IMR-90 (cell line): ENCODE measurements around the gene EXT2. TPM values are rescaled to one million over a fixed set of nuclear protein-coding genes. Genes with fewer than 3 reads are reported as not detected.

Experiments used
- ATAC-seq: fragments of 200-7000 bp; cut with Tn5 transposase; 2 replicates; pipeline ENCODE4 v1.9.1; 2020; ENCODE audit warnings: low read depth, mild to moderate bottlenecking, moderate library complexity
- BruUV-seq: library from RNA; stranded (reverse); fragments of 400-500 nt; replicated peaks from 2 replicates; lab custom pipeline; 2021; lab: Mats Ljungman, UMichigan
- CTCF ChIA-PET: fragments of 300-600 bp; formaldehyde crosslinking; extraction: SDS; loops from one replicate; lab custom pipeline; 2021; ENCODE audit warnings: antibody characterized with exemption; lab: Yijun Ruan, JAX
- POLR2A ChIA-PET: fragments of 300-600 bp; sonication (Branson Sonifier 250); formaldehyde crosslinking; loops from one replicate; lab custom pipeline; 2022; ENCODE audit warnings: antibody characterized with exemption; ENCODE audit not compliant: unreplicated experiment; lab: Charles Lee
- DNase-seq: peaks from one replicate; pipeline ENCODE4 v3.0.0; 2013
- H2AFZ ChIP-seq: replicated peaks from 2 replicates; pipeline ENCODE3; 2013; ENCODE audit warnings: low read length, mild to moderate bottlenecking; ENCODE audit not compliant: poor library complexity
- H2AK5ac ChIP-seq: 2 replicates; pipeline ENCODE4 v1.6.1; 2013; ENCODE audit warnings: low read depth, low read length, inconsistent platforms
- H2AK9ac ChIP-seq: replicated peaks from 2 replicates; pipeline ENCODE3; 2013; ENCODE audit warnings: mild to moderate bottlenecking, low read depth, low read length, moderate library complexity; ENCODE audit not compliant: poor library complexity
- H2BK120ac ChIP-seq: 2 replicates; pipeline ENCODE4 v1.6.1; 2013; ENCODE audit warnings: low read depth, low read length, inconsistent platforms
- H2BK15ac ChIP-seq: 3 replicates; pipeline ENCODE4 v1.6.1; 2013; ENCODE audit warnings: low read depth, low read length, inconsistent platforms
- H2BK20ac ChIP-seq: 2 replicates; pipeline ENCODE4 v1.6.1; 2013; ENCODE audit warnings: low read depth, mild to moderate bottlenecking, inconsistent platforms, low read length, moderate library complexity
- H2BK5ac ChIP-seq: 2 replicates; pipeline ENCODE4 v1.6.1; 2013; ENCODE audit warnings: mild to moderate bottlenecking, low read depth, low read length, inconsistent platforms; ENCODE audit not compliant: poor library complexity, severe bottlenecking
- H3K14ac ChIP-seq: replicated peaks from 2 replicates; pipeline ENCODE4 v1.6.1; 2013; ENCODE audit warnings: low read depth, low read length, inconsistent platforms
- H3K18ac ChIP-seq: 2 replicates; pipeline ENCODE4 v1.6.1; 2013; ENCODE audit warnings: low read depth, low read length, control low read depth
- H3K23ac ChIP-seq: 2 replicates; pipeline ENCODE4 v1.6.1; 2013; ENCODE audit warnings: low read depth, low read length, inconsistent platforms
- H3K27ac ChIP-seq: 2 replicates; pipeline ENCODE4 v1.5.1; 2013; ENCODE audit warnings: mild to moderate bottlenecking, control low read depth, low read length; ENCODE audit not compliant: insufficient read depth
- H3K27me3 ChIP-seq: 2 replicates; pipeline ENCODE4 v1.6.1; 2013; ENCODE audit warnings: low read length; ENCODE audit not compliant: control insufficient read depth, insufficient read depth
- H3K36me3 ChIP-seq: 2 replicates; pipeline ENCODE4 v1.6.1; 2013; ENCODE audit warnings: low read length, mixed read lengths; ENCODE audit not compliant: control insufficient read depth, insufficient read depth
- H3K4ac ChIP-seq: 2 replicates; pipeline ENCODE4 v1.6.1; 2013; ENCODE audit warnings: low read depth, low read length, inconsistent platforms
- H3K4me1 ChIP-seq: 2 replicates; pipeline ENCODE4 v1.6.1; 2013; ENCODE audit warnings: low read length, mixed read lengths; ENCODE audit not compliant: control insufficient read depth, insufficient read depth
- H3K4me2 ChIP-seq: 2 replicates; pipeline ENCODE4 v1.6.1; 2013; ENCODE audit warnings: low read depth, mild to moderate bottlenecking, control low read depth, low read length, moderate library complexity
- H3K4me3 ChIP-seq: 2 replicates; pipeline ENCODE4 v1.5.1; 2013; ENCODE audit warnings: low read depth, mild to moderate bottlenecking, control low read depth, low read length, moderate library complexity; ENCODE audit not compliant: insufficient read depth
- H3K56ac ChIP-seq: 2 replicates; pipeline ENCODE4 v1.6.1; 2013; ENCODE audit warnings: low read length, inconsistent platforms; ENCODE audit not compliant: insufficient read depth; ENCODE audit errors: extremely low read depth
- H3K79me1 ChIP-seq, 2 experiments: 2 replicates each; pipeline ENCODE4 v1.6.1; 2013; ENCODE audit warnings: low read length in 2 of 2, inconsistent platforms in 1 of 2, low read depth in 1 of 2
- H3K9ac ChIP-seq: 2 replicates; pipeline ENCODE4 v1.6.1; 2013; ENCODE audit warnings: low read depth, low read length, control low read depth
- H3K9me1 ChIP-seq: 2 replicates; pipeline ENCODE4 v1.6.1; 2013; ENCODE audit warnings: low read length, inconsistent platforms; ENCODE audit not compliant: insufficient read depth
- H3K9me3 ChIP-seq: 2 replicates; pipeline ENCODE4 v1.6.1; 2013; ENCODE audit warnings: low read length; ENCODE audit not compliant: control insufficient read depth, insufficient read depth
- H4K20me1 ChIP-seq: 2 replicates; pipeline ENCODE4 v1.6.1; 2013; ENCODE audit warnings: low read length, inconsistent platforms; ENCODE audit not compliant: insufficient read depth
- H4K5ac ChIP-seq: 2 replicates; pipeline ENCODE4 v1.6.1; 2013; ENCODE audit warnings: mild to moderate bottlenecking, low read depth, low read length, control low read depth
- H4K8ac ChIP-seq, 2 experiments: 2 replicates each; pipeline ENCODE4 v1.6.1; 2013; ENCODE audit warnings: low read depth in 2 of 2, low read length in 2 of 2, control low read depth in 1 of 2, inconsistent platforms in 1 of 2
- H4K91ac ChIP-seq: 2 replicates; pipeline ENCODE4 v1.6.1; 2013; ENCODE audit warnings: low read depth, low read length, inconsistent platforms; ENCODE audit not compliant: insufficient read depth
- BHLHE40 ChIP-seq: fragments of 150-350 bp; IDR thresholded peaks from 2 replicates; pipeline ENCODE4 v1.6.1; 2016; ENCODE audit warnings: mild to moderate bottlenecking, low read depth, low read length
- CEBPB ChIP-seq: IDR thresholded peaks from 2 replicates; pipeline ENCODE4 v1.6.1; 2012; ENCODE audit warnings: low read depth, low read length, improper control_type of control experiment
- CHD1 ChIP-seq: IDR thresholded peaks from 2 replicates; pipeline ENCODE4 v1.6.1; 2012; ENCODE audit warnings: low read depth, low read length, improper control_type of control experiment
- ELK1 ChIP-seq: fragments of 150-350 bp; IDR thresholded peaks from 2 replicates; pipeline ENCODE4 v1.6.1; 2016; ENCODE audit warnings: low read depth, mild to moderate bottlenecking, low read length, moderate library complexity, borderline replicate concordance
- FOS ChIP-seq: fragments of 150-350 bp; IDR thresholded peaks from 2 replicates; pipeline ENCODE4 v1.6.1; 2016; ENCODE audit warnings: low read depth, low read length
- MAFK ChIP-seq: IDR thresholded peaks from 2 replicates; pipeline ENCODE4 v1.6.1; 2012; ENCODE audit warnings: low read depth, low read length, improper control_type of control experiment
- MAZ ChIP-seq: IDR thresholded peaks from 2 replicates; pipeline ENCODE4 v1.6.1; 2012; ENCODE audit warnings: low read depth, mild to moderate bottlenecking, low read length, improper control_type of control experiment, moderate library complexity, borderline replicate concordance
- MXI1 ChIP-seq: IDR thresholded peaks from 2 replicates; pipeline ENCODE4 v1.6.1; 2012; ENCODE audit warnings: low read depth, mild to moderate bottlenecking, low read length, moderate library complexity, borderline replicate concordance
- NFE2L2 ChIP-seq: fragments of 150-350 bp; IDR thresholded peaks from 2 replicates; pipeline ENCODE4 v1.6.1; 2016; ENCODE audit warnings: low read depth, mild to moderate bottlenecking, low read length
- POLR2A ChIP-seq: IDR thresholded peaks from 2 replicates; pipeline ENCODE4 v1.6.1; 2012; ENCODE audit warnings: mild to moderate bottlenecking, low read depth, low read length
- RAD21 ChIP-seq: IDR thresholded peaks from 2 replicates; pipeline ENCODE4 v1.6.1; 2012; ENCODE audit warnings: low read length, improper control_type of control experiment
- RCOR1 ChIP-seq: IDR thresholded peaks from 2 replicates; pipeline ENCODE4 v1.6.1; 2012; ENCODE audit warnings: mild to moderate bottlenecking, low read length, improper control_type of control experiment; ENCODE audit not compliant: insufficient replicate concordance
- RFX5 ChIP-seq: IDR thresholded peaks from 2 replicates; pipeline ENCODE4 v1.8.0; 2012; ENCODE audit warnings: low read depth, mild to moderate bottlenecking, low read length, moderate library complexity
- SMC3 ChIP-seq: fragments of 150-350 bp; IDR thresholded peaks from 2 replicates; pipeline ENCODE4 v1.6.1; 2016; ENCODE audit warnings: low read depth, mild to moderate bottlenecking, antibody characterized with exemption, low read length, moderate library complexity
- USF2 ChIP-seq: fragments of 150-350 bp; IDR thresholded peaks from 2 replicates; pipeline ENCODE4 v1.6.1; 2017; ENCODE audit warnings: mild to moderate bottlenecking, antibody characterized with exemption, low read length, low read depth
- WGBS, 2 experiments: methylation state at CpG; one replicate each; pipeline versions ENCODE4 v1.1.5 to v1.1.7; 2013; ENCODE audit warnings: missing lambda C conversion rate in 2 of 2; ENCODE audit not compliant: insufficient read length in 1 of 2; ENCODE audit errors: extremely low coverage in 2 of 2; 5-methylcytosine and 5-hydroxymethylcytosine counted together
- dilution Hi-C: fragments of 300-500 bp; cut with HindIII; formaldehyde crosslinking; loops from one replicate; pipeline ENCODE4 v1.14.3; 2018; ENCODE audit warnings: low sequenced_read_pairs; ENCODE audit not compliant: unreplicated experiment
- in situ Hi-C: fragments of 300-500 bp; cut with MboI; formaldehyde crosslinking; loops from 3 replicates; pipeline ENCODE4 v1.14.3; 2019; ENCODE audit warnings: low sequenced_read_pairs, inconsistent platforms, mixed read lengths
- intact Hi-C: fragments of 100-400 bp; cut with micrococcal nuclease; formaldehyde crosslinking; loops from 2 replicates; pipeline ENCODE4 v1.10.0; 2022
- polyA plus RNA-seq, 3 experiments: library from polyadenylated mRNA; depleted of rRNA; stranded (reverse); fragments of >200 nt; gene quantifications; 2 replicates each; pipeline ENCODE4 v1.2.3, GENCODE V29; 2012; ENCODE audit warnings: low replicate concordance in 1 of 3
- total RNA-seq: library from RNA; depleted of rRNA; stranded (reverse); fragments of >200 nt; gene quantifications from 2 replicates; pipeline ENCODE4 v1.2.3, GENCODE V29; 2012

Gene EXT2
- total and polyA plus RNA-seq, 2 of the 4 experiments (the other 2 are of a cell fraction): 75.0 to 85.3 TPM

- no peak for ATAC-seq
- no peak overlapping the region for H4K5ac ChIP-seq
- no peak overlapping the region for H4K91ac ChIP-seq
- dilution Hi-C loops (no loop called here), in situ Hi-C loops (no loop called here), intact Hi-C loops (loop anchor here (10.0 kb wide), 1 partner anchor 118 kb away; no protein-coding TSS in a partner anchor)
- no peak for TF ChIP-seq BHLHE40
- no peak for TF ChIP-seq RFX5
- no peak for TF ChIP-seq RAD21
- no peak for TF ChIP-seq MXI1
- TF ChIP-seq MAZ: no peak
- TF ChIP-seq POLR2A: no peak
- no peak for TF ChIP-seq RCOR1
- TF ChIP-seq USF2: no peak
- no peak for TF ChIP-seq NFE2L2
- no peak for TF ChIP-seq ELK1
- TF ChIP-seq MAFK: no peak
- no peak for TF ChIP-seq FOS
- no peak for TF ChIP-seq SMC3
- TF ChIP-seq CEBPB: no peak
- TF ChIP-seq CHD1: no peak
- H3K9me3 ChIP-seq: no peaks in the 10 kb centered on the region; the same call in 1 of the 2 replicates
- H2BK15ac ChIP-seq: no peak overlapping the region
- no peaks in the 10 kb centered on the region; the same call in 1 of the 2 replicates for H3K4me1 ChIP-seq
- H2AFZ ChIP-seq: no peak overlapping the region
- H2BK5ac ChIP-seq: no peak overlapping the region
- no peaks in the 10 kb centered on the region for H3K79me1 ChIP-seq
- H2BK120ac ChIP-seq: no peak overlapping the region
- H3K4ac ChIP-seq: no peak overlapping the region
- no peaks in the 10 kb centered on the region for H3K27me3 ChIP-seq
- no peak overlapping the region for H3K23ac ChIP-seq
- no peak overlapping the region for H3K18ac ChIP-seq
- no peak overlapping the region for H3K27ac ChIP-seq
- no peak overlapping the region for H4K8ac ChIP-seq
- no peaks in the 10 kb centered on the region for H4K20me1 ChIP-seq
- H3K9me1 ChIP-seq: 0 out of 2 replicates have a peak, but pooled peaks cover 3% of the 10 kb centered on the region
- no peak overlapping the region for H3K56ac ChIP-seq
- POLR2A ChIA-PET: no interaction called here
- no peak overlapping the region for H3K9ac ChIP-seq
- DNase-seq: no peak
- H3K36me3 ChIP-seq: no peaks in the 10 kb centered on the region
- no CpG with 5 or more reads among the region's 2 CpGs for WGBS, 2 experiments
- H2AK5ac ChIP-seq: no peak overlapping the region
- no peak overlapping the region for H3K14ac ChIP-seq
- no peak overlapping the region for H3K4me3 ChIP-seq
- BruUV-seq: no TSS peak
- CTCF ChIA-PET: no interaction called here
- H2AK9ac ChIP-seq: no peak overlapping the region
- no peak overlapping the region for H2BK20ac ChIP-seq
- no peak overlapping the region for H3K4me2 ChIP-seq
Observed at GRCh38 chr11:44252999-44253602, 157.6 kb downstream of the EXT2 start.
